Stomach (tissue), 9 donors: Measurements from ENCODE around the gene TMEM37. TPM values are rescaled to one million over a fixed set of nuclear protein-coding genes. Genes with fewer than 3 reads are reported as not detected.

Experiments used
- DNase-seq, 2 donors: peaks; one replicate each; pipeline versions ENCODE4 v3.0.0 to v3.0.0-alpha.2; 2013 to 2019
- H3K27ac ChIP-seq, 5 donors: fragments of 200-600 bp in 4 of 5; sonication (generic) in 4 of 5; one replicate each; pipeline ENCODE4 v1.5.1; 2013 to 2019; ENCODE audit warnings: mild to moderate bottlenecking in 1 of 5, moderate library complexity in 1 of 5
- H3K27me3 ChIP-seq, 3 donors: fragments of 200-600 bp; sonication (generic); one replicate each; pipeline ENCODE4 v1.5.1; 2017 to 2019; ENCODE audit warnings: mixed run types in 1 of 3
- H3K36me3 ChIP-seq, 4 donors: fragments of 200-600 bp; sonication (generic); 1 replicate in 3 of 4; 2 replicates in 1 of 4; pipeline ENCODE4 v1.5.1; 2016 to 2019
- H3K4me1 ChIP-seq, 4 donors: fragments of 200-600 bp; sonication (generic); one replicate each; pipeline ENCODE4 v1.5.1; 2016 to 2019
- H3K4me3 ChIP-seq, 4 donors: fragments of 200-600 bp; sonication (generic) in 3 of 4; one replicate each; pipeline ENCODE4 v1.5.1; 2016 to 2019; ENCODE audit warnings: mild to moderate bottlenecking in 1 of 4
- H3K9me3 ChIP-seq, 4 donors: fragments of 200-600 bp; sonication (generic); one replicate each; pipeline ENCODE4 v1.5.1; 2016 to 2019
- CTCF ChIP-seq, 7 experiments: fragments of 450-650 bp in 4 of 7; fragments of 200-600 bp in 3 of 7; sonication (generic) in 3 of 7; IDR thresholded peaks; one replicate each; pipeline ENCODE4 v1.5.1; 2016 to 2019; ENCODE audit warnings: antibody characterized with exemption in 7 of 7, control low read depth in 2 of 7, mild to moderate bottlenecking in 1 of 7
- EP300 ChIP-seq: sonication (generic); formaldehyde crosslinking; IDR thresholded peaks from one replicate; pipeline ENCODE4 v1.6.1; 2017; ENCODE audit warnings: antibody characterized with exemption
- POLR2A ChIP-seq, 4 donors: fragments of 450-650 bp; IDR thresholded peaks; one replicate each; pipeline ENCODE4 v1.6.1; 2016; ENCODE audit warnings: antibody characterized with exemption in 4 of 4, control low read depth in 2 of 4, mild to moderate bottlenecking in 1 of 4, moderate library complexity in 1 of 4
- POLR2AphosphoS5 ChIP-seq, 3 donors: sonication (generic); formaldehyde crosslinking; IDR thresholded peaks; one replicate each; pipeline ENCODE4 v1.6.1; 2016; ENCODE audit warnings: antibody characterized with exemption in 3 of 3
- WGBS, 5 donors: extraction: QIAGEN DNeasy Blood & Tissue Kit in 3 of 5; methylation state at CpG; one replicate each; pipeline versions ENCODE4 v1.1.5 to v1.1.7; 2013 to 2018; 5-methylcytosine and 5-hydroxymethylcytosine counted together
- intact Hi-C: fragments of 100-400 bp; cut with DNase I; formaldehyde crosslinking; loops from one replicate; pipeline ENCODE4 v1.15.1; 2023; ENCODE audit warnings: low total_unique reads
- polyA plus RNA-seq, 3 donors: library from polyadenylated mRNA; stranded (reverse); fragments of 200-250 nt; gene quantifications; one replicate each; pipeline ENCODE4 v1.2.3, GENCODE V29; 2013
- total RNA-seq, 5 donors: library from RNA; depleted of rRNA; stranded (reverse); fragments of >200 nt; gene quantifications; one replicate each; pipeline versions ENCODE4 v1.1.0 to v1.2.3, GENCODE V29; 2014 to 2016
- donor health status: healthy with polysubstance abuse.
- donor health status: Bipolar disorder and iron deficiency.
- donor health status: healthy.

The TMEM37 gene
- total and polyA plus RNA-seq, 8 donors: 5.7 to 27.8 (median 15.9) TPM; not detected in 1

- intact Hi-C loops: no loop called here
- Histone ChIP-seq H3K4me1 (peaks cover 37 to 83% (median 74%) of the 10 kb centered on the region in 4 donors), H3K27ac (peak overlapping the region; percentile 11 to 91 (median 88)), H3K27me3 (peaks cover 0 to 24% (median 0%) of the 10 kb centered on the region in 3 donors), H3K9me3 (no peaks in the 10 kb centered on the region), H3K4me3 (no peak overlapping the region), H3K36me3 (no peaks in the 10 kb centered on the region)
- no peak for DNase-seq
- WGBS, 5 donors: 66 to 81% (median 71%) methylated on average over 10 of the region's 10 CpGs
- TF ChIP-seq EP300: no peak
These were observed 2.3 kb upstream of the TMEM37 start for GRCh38 chr2:119429225-119429981.

GRCh38 chr2:119430023-119430498, 1.6 kb upstream of the TMEM37 start:
- H3K4me1 ChIP-seq: peaks cover 37 to 89% (median 78%) of the 10 kb centered on the region in 4 donors
- no peak overlapping the region for H3K4me3 ChIP-seq
- no peaks in the 10 kb centered on the region for H3K36me3 ChIP-seq
- no peak for TF ChIP-seq POLR2AphosphoS5 (IDR thresholded peaks at IDR 0.05)
- TF ChIP-seq EP300: no peak
- no peak for TF ChIP-seq POLR2A (IDR thresholded peaks at IDR 0.05)
- TF ChIP-seq CTCF (IDR thresholded peaks at IDR 0.05): no peak
- no peaks in the 10 kb centered on the region for H3K9me3 ChIP-seq
- WGBS, 5 donors: 87 to 92% (median 91%) methylated on average over 5 of the region's 5 CpGs
- intact Hi-C loops: no loop called here
- DNase-seq: no peak
- H3K27me3 ChIP-seq: peaks cover 0 to 24% (median 0%) of the 10 kb centered on the region in 3 donors
- H3K27ac ChIP-seq: peak overlapping the region; percentile 11 to 91 (median 88)

GRCh38 chr2:119431976-119432850, 559 bp downstream of the TMEM37 start:
- Histone ChIP-seq H3K36me3 (peaks cover 0 to 10% (median 6%) of the 10 kb centered on the region in 4 donors), H3K4me3 (peak overlapping the region; percentile 67 to 73 (median 68)), H3K4me1 (peaks cover 21 to 77% (median 63%) of the 10 kb centered on the region in 4 donors), H3K27me3 (peaks cover 0 to 24% (median 0%) of the 10 kb centered on the region in 3 donors), H3K9me3 (no peaks in the 10 kb centered on the region), H3K27ac (peak overlapping the region; percentile 76 to 91 (median 88))
- peak; percentile 65 to 72 for DNase-seq
- intact Hi-C loops: no loop called here
- 3 to 7% (median 5%) methylated on average over 32 to 53 of the region's 53 CpGs for WGBS, 5 donors
- TF ChIP-seq POLR2A (IDR thresholded peaks at IDR 0.05) (no peak), EP300 (no peak), CTCF (IDR thresholded peaks at IDR 0.05) (no peak), POLR2AphosphoS5 (IDR thresholded peaks at IDR 0.05) (peak in 2 of 3 donors; percentile 43 to 72)

GRCh38 chr2:119432851-119433522, 1.3 kb downstream of the TMEM37 start:
- peaks cover 14 to 69% (median 57%) of the 10 kb centered on the region in 4 donors for H3K4me1 ChIP-seq
- H3K36me3 ChIP-seq: peaks cover 0 to 15% (median 10%) of the 10 kb centered on the region in 4 donors
- peak overlapping the region; percentile 76 to 91 (median 88) for H3K27ac ChIP-seq
- no peaks in the 10 kb centered on the region for H3K9me3 ChIP-seq
- WGBS, 5 donors: 86 to 92% (median 90%) methylated on average over 17 of the region's 17 CpGs
- H3K4me3 ChIP-seq: peak overlapping the region; percentile 67 to 73 (median 68)
- no peak for DNase-seq
- TF ChIP-seq CTCF (IDR thresholded peaks at IDR 0.05): no peak
- no peak for TF ChIP-seq POLR2AphosphoS5 (IDR thresholded peaks at IDR 0.05)
- no peak for TF ChIP-seq EP300
- no peak for TF ChIP-seq POLR2A (IDR thresholded peaks at IDR 0.05)
- H3K27me3 ChIP-seq: peaks cover 0 to 24% (median 0%) of the 10 kb centered on the region in 3 donors
- intact Hi-C loops: no loop called here
